Loucy (cell line): ENCODE data around the gene ADGRL2.

Source experiments
- H2AFZ ChIP-seq: fragments of 200-600 bp; sonication (generic); 2 replicates; pipeline ENCODE4 v1.6.0; 2016; ENCODE audit warnings: antibody characterized with exemption, mild to moderate bottlenecking, low read length, moderate library complexity
- H3F3A ChIP-seq: fragments of 200-600 bp; 2 replicates; pipeline ENCODE4 v1.6.0; 2016; ENCODE audit warnings: antibody characterized with exemption, low read depth, mild to moderate bottlenecking
- H3K27me3 ChIP-seq: fragments of 200-600 bp; sonication (generic); 2 replicates; pipeline ENCODE4 v1.6.1; 2014; ENCODE audit warnings: low read length, mild to moderate bottlenecking; ENCODE audit not compliant: insufficient read depth, poor library complexity, severe bottlenecking
- H3K36me3 ChIP-seq: fragments of 200-600 bp; sonication (generic); 2 replicates; pipeline ENCODE4 v1.6.1; 2016; ENCODE audit warnings: low read length; ENCODE audit not compliant: insufficient read depth
- H3K4me1 ChIP-seq: fragments of 200-600 bp; sonication (generic); 2 replicates; pipeline ENCODE4 v1.5.1; 2014; ENCODE audit warnings: low read length, mild to moderate bottlenecking; ENCODE audit not compliant: insufficient read depth, poor library complexity, severe bottlenecking
- H3K4me2 ChIP-seq: fragments of 200-600 bp; sonication (generic); 2 replicates; pipeline ENCODE4 v1.6.0; 2014; ENCODE audit warnings: antibody characterized with exemption, low read length, low read depth, mild to moderate bottlenecking; ENCODE audit not compliant: poor library complexity, severe bottlenecking
- H3K4me3 ChIP-seq: fragments of 200-600 bp; sonication (generic); 2 replicates; pipeline ENCODE4 v1.5.1; 2014; ENCODE audit warnings: low read length, mild to moderate bottlenecking, mixed read lengths; ENCODE audit not compliant: poor library complexity, severe bottlenecking
- H3K79me2 ChIP-seq: fragments of 200-600 bp; sonication (generic); 2 replicates; pipeline ENCODE4 v1.6.1; 2014; ENCODE audit warnings: low read length; ENCODE audit not compliant: insufficient read depth
- H3K9ac ChIP-seq: fragments of 200-600 bp; sonication (generic); 2 replicates; pipeline ENCODE4 v1.6.0; 2014; ENCODE audit warnings: mild to moderate bottlenecking, low read depth, low read length, moderate library complexity; ENCODE audit not compliant: poor library complexity, severe bottlenecking
- H3K9me2 ChIP-seq: fragments of 200-600 bp; sonication (generic); replicated peaks from 2 replicates; pipeline ENCODE4 v1.6.1; 2016; ENCODE audit warnings: low read depth, low read length, mixed read lengths
- H3K9me3 ChIP-seq: fragments of 200-600 bp; sonication (generic); 2 replicates; pipeline ENCODE4 v1.6.1; 2014; ENCODE audit warnings: mild to moderate bottlenecking, antibody characterized with exemption, low read length, low read depth; ENCODE audit not compliant: insufficient read depth
- H4K20me1 ChIP-seq: fragments of 200-600 bp; sonication (generic); 2 replicates; pipeline ENCODE4 v1.6.0; 2014; ENCODE audit warnings: antibody characterized with exemption, low read length, mild to moderate bottlenecking; ENCODE audit not compliant: insufficient read depth, poor library complexity, severe bottlenecking
- CTCF ChIP-seq: fragments of 200-600 bp; sonication (generic); conservative IDR thresholded peaks from 2 replicates; pipeline ENCODE4 v1.5.1; 2014; ENCODE audit warnings: mild to moderate bottlenecking, antibody characterized with exemption, low read length
- EZH2phosphoT487 ChIP-seq: fragments of 200-600 bp; IDR thresholded peaks from 2 replicates; pipeline ENCODE4 v1.6.1; 2018; ENCODE audit warnings: antibody characterized with exemption, mild to moderate bottlenecking, moderate library complexity, borderline replicate concordance

ADGRL2 gene

GRCh38 chr1:81756872-81757271, 43.9 kb upstream of the ADGRL2 start:
- no peaks in the 10 kb centered on the region for H4K20me1 ChIP-seq
- H3K9ac ChIP-seq: no peak overlapping the region
- H3F3A ChIP-seq: no peaks in the 10 kb centered on the region
- H3K9me3 ChIP-seq: no peaks in the 10 kb centered on the region
- no peaks in the 10 kb centered on the region for H3K36me3 ChIP-seq
- TF ChIP-seq CTCF: no peak
- no peak for TF ChIP-seq EZH2phosphoT487
- H3K4me3 ChIP-seq: no peak overlapping the region
- no peak overlapping the region for H3K4me2 ChIP-seq
- no peaks in the 10 kb centered on the region for H3K27me3 ChIP-seq
- no peaks in the 10 kb centered on the region for H3K79me2 ChIP-seq
- no peaks in the 10 kb centered on the region for H3K9me2 ChIP-seq
- no peak overlapping the region for H2AFZ ChIP-seq
- no peaks in the 10 kb centered on the region for H3K4me1 ChIP-seq

GRCh38 chr1:81757398-81758020, 43.2 kb upstream of the ADGRL2 start:
- no peaks in the 10 kb centered on the region for H3F3A ChIP-seq
- H3K4me3 ChIP-seq: no peak overlapping the region
- H3K9ac ChIP-seq: no peak overlapping the region
- no peaks in the 10 kb centered on the region for H3K27me3 ChIP-seq
- H3K79me2 ChIP-seq: no peaks in the 10 kb centered on the region
- H3K9me3 ChIP-seq: no peaks in the 10 kb centered on the region
- no peak overlapping the region for H3K4me2 ChIP-seq
- H3K4me1 ChIP-seq: no peaks in the 10 kb centered on the region
- TF ChIP-seq EZH2phosphoT487: no peak
- TF ChIP-seq CTCF: no peak
- no peak overlapping the region for H2AFZ ChIP-seq
- H3K36me3 ChIP-seq: no peaks in the 10 kb centered on the region
- no peaks in the 10 kb centered on the region for H3K9me2 ChIP-seq
- no peaks in the 10 kb centered on the region for H4K20me1 ChIP-seq

DNA sequence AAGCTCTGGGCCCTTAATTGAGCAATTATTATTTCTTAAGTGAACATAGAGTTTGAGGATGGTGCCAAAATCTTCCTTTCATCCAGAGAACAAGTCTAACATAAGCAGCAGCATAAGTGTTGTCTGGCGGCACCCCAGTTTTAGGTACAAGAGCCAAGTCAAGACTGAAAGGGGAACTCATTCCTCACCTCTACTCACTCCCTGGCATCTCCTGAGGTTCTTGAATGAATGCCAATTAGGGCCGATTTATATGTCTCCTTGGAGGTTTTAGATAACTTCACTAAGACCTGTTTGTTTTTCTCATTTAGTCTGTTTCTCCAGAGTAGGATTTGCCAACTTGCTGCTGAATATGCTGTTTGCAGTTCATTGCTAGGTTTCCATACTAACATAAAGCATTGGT, 42.6 kb upstream of the ADGRL2 start:
- Histone ChIP-seq H3K9me3 (no peaks in the 10 kb centered on the region), H3K4me3 (no peak overlapping the region), H3K9ac (no peak overlapping the region), H3F3A (no peaks in the 10 kb centered on the region), H3K27me3 (no peaks in the 10 kb centered on the region), H3K79me2 (no peaks in the 10 kb centered on the region), H3K9me2 (no peaks in the 10 kb centered on the region), H3K4me1 (no peaks in the 10 kb centered on the region), H2AFZ (no peak overlapping the region), H4K20me1 (no peaks in the 10 kb centered on the region), H3K4me2 (no peak overlapping the region), H3K36me3 (no peaks in the 10 kb centered on the region)
- TF ChIP-seq EZH2phosphoT487 (no peak), CTCF (no peak)
